CD4-positive, alpha-beta T cell treated with Interleukin-15 for 4 hours (primary cell): ENCODE measurements around the gene CAMK4.

Source experiments
- DNase-seq: peaks from one replicate; pipeline ENCODE4 v3.0.0-alpha.2; 2020; ENCODE audit warnings: low spot score

CAMK4 gene

GRCh38 chr5:111425205-111425604, 201.0 kb downstream of the CAMK4 start:
- DNase-seq: no peak

GRCh38 chr5:111427762-111428161, 203.6 kb downstream of the CAMK4 start:
- no peak for DNase-seq

GRCh38 chr5:111432883-111433536, 208.8 kb downstream of the CAMK4 start:
- DNase-seq: no peak

- DNase-seq: no peak
These were observed 210.6 kb downstream of the CAMK4 start for GRCh38 chr5:111434800-111435199.

GRCh38 chr5:111439473-111440075, 215.4 kb downstream of the CAMK4 start:
- DNase-seq: no peak

GRCh38 chr5:111447099-111447498, 222.9 kb downstream of the CAMK4 start:
- no peak for DNase-seq

- DNase-seq: no peak
These were observed 223.6 kb downstream of the CAMK4 start for GRCh38 chr5:111447822-111448221.

- DNase-seq: no peak
These were observed 229.1 kb downstream of the CAMK4 start for GRCh38 chr5:111453295-111453694.

GRCh38 chr5:111453747-111454146, 229.6 kb downstream of the CAMK4 start:
- no peak for DNase-seq

- DNase-seq: no peak
These were observed 230.0 kb downstream of the CAMK4 start for GRCh38 chr5:111454198-111454622.

- DNase-seq: no peak
These were observed 230.6 kb downstream of the CAMK4 start for GRCh38 chr5:111454776-111455175.

GRCh38 chr5:111461255-111461671, 237.1 kb downstream of the CAMK4 start:
- no peak for DNase-seq

- DNase-seq: no peak
These were observed 237.8 kb downstream of the CAMK4 start for GRCh38 chr5:111461934-111462333.

GRCh38 chr5:111463311-111463710, 239.1 kb downstream of the CAMK4 start:
- no peak for DNase-seq

GRCh38 chr5:111469293-111469896, 245.2 kb downstream of the CAMK4 start:
- DNase-seq: no peak

GRCh38 chr5:111469903-111470302, 245.7 kb downstream of the CAMK4 start:
- no peak for DNase-seq

- DNase-seq: no peak
These were observed 247.9 kb downstream of the CAMK4 start for GRCh38 chr5:111472096-111472495.

- no peak for DNase-seq
These were observed 248.4 kb downstream of the CAMK4 start for GRCh38 chr5:111472579-111472978.

- DNase-seq: no peak
These were observed 254.1 kb downstream of the CAMK4 start for GRCh38 chr5:111478266-111478665.

- no peak for DNase-seq
These were observed 254.7 kb downstream of the CAMK4 start for GRCh38 chr5:111478898-111479297.

GRCh38 chr5:111480346-111480745, 256.2 kb downstream of the CAMK4 start:
- no peak for DNase-seq

GRCh38 chr5:111486055-111486454, 261.9 kb downstream of the CAMK4 start:
- DNase-seq: no peak

GRCh38 chr5:111486926-111487325, 262.7 kb downstream of the CAMK4 start:
- DNase-seq: no peak

GRCh38 chr5:111488353-111488752, 264.2 kb downstream of the CAMK4 start:
- DNase-seq: no peak
